IPS DF 6.9 (cell line): Measurements from ENCODE around the gene FAM98C.
"Not testable (repeated sequence)": the region's sequence is repeated elsewhere in the genome, so short reads cannot be mapped to it uniquely, and the experiment has no call there.

Experiments used
- DNase-seq: peaks from one replicate; pipeline ENCODE4 v3.0.0-alpha.2; 2013; ENCODE audit warnings: low read depth, low spot score
- H3K27ac ChIP-seq: one replicate; pipeline ENCODE4 v1.5.1; 2013; ENCODE audit warnings: low read length, control low read depth
- H3K27me3 ChIP-seq: 2 replicates; pipeline ENCODE4 v1.6.1; 2013; ENCODE audit warnings: mild to moderate bottlenecking, low read length; ENCODE audit not compliant: control insufficient read depth, insufficient read depth
- H3K36me3 ChIP-seq: 2 replicates; pipeline ENCODE4 v1.6.1; 2013; ENCODE audit warnings: low read length; ENCODE audit not compliant: control insufficient read depth, insufficient read depth
- H3K4me1 ChIP-seq: 2 replicates; pipeline ENCODE4 v1.6.1; 2013; ENCODE audit warnings: low read length; ENCODE audit not compliant: control insufficient read depth, insufficient read depth
- H3K4me3 ChIP-seq: 2 replicates; pipeline ENCODE4 v1.5.1; 2013; ENCODE audit warnings: mild to moderate bottlenecking, low read length
- H3K9me3 ChIP-seq: 2 replicates; pipeline ENCODE4 v1.6.1; 2013; ENCODE audit warnings: low read length, inconsistent platforms; ENCODE audit not compliant: control insufficient read depth, insufficient read depth
- WGBS: extraction: QIAGEN DNeasy Blood & Tissue Kit; methylation state at CpG from one replicate; pipeline ENCODE4 v1.1.7; 2013; ENCODE audit warnings: mixed read lengths, missing lambda C conversion rate; ENCODE audit not compliant: insufficient read length, insufficient coverage; 5-methylcytosine and 5-hydroxymethylcytosine counted together

The FAM98C gene

DNA sequence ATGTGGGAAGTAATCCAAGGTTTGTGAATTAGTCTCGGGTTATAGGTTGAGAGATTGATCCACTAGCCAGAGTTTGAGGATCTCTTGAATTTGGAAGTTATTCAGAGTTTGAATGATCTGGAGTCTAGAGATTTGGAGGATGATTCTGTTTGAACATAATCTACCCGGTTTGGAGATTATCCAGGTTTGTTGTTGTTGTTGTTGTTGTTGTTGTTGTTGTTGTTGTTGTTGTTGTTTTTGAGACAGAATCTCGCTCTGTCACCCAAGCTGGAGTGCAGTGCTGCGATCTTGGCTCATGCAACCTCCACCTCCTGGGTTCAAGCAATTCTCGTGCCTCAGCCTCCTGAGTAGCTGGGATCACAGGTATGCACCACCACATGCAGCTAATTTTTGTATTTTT, 9.0 kb downstream of the FAM98C start:
- H3K36me3 ChIP-seq, H3K4me3 ChIP-seq, H3K27ac ChIP-seq, H3K27me3 ChIP-seq, H3K9me3 ChIP-seq, DNase-seq, H3K4me1 ChIP-seq: not testable (repeated sequence)
- no CpG with 5 or more reads among the region's 5 CpGs for WGBS

DNA sequence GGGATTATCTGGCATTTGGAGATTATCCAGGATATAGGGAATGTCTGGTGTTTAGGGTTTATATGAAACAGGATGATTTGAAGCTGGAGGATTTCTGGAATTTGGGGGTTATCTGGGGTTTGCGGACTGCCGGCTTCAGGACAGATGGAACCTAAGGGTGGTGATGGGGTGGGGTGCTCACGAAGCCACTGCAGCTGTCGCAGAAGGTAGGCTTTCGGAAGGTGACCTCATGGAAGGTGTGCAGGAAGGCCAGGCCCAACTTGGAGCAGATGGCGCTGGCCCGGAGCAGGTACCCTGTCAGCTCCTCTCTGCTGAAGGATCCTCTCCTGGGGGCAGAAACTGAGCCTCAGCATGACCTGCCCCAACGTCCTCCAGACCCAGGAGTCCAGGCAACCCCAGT, 9.6 kb downstream of the FAM98C start:
- no peak for DNase-seq
- H3K36me3 ChIP-seq: no peaks in the 10 kb centered on the region
- no peaks in the 10 kb centered on the region for H3K9me3 ChIP-seq
- H3K27ac ChIP-seq: no peak overlapping the region
- WGBS: no CpG with 5 or more reads among the region's 8 CpGs
- 0 out of 2 replicates have a peak, but pooled peaks cover under 1% of the 10 kb centered on the region for H3K4me1 ChIP-seq
- H3K27me3 ChIP-seq: no peaks in the 10 kb centered on the region
- no peak overlapping the region for H3K4me3 ChIP-seq

DNA sequence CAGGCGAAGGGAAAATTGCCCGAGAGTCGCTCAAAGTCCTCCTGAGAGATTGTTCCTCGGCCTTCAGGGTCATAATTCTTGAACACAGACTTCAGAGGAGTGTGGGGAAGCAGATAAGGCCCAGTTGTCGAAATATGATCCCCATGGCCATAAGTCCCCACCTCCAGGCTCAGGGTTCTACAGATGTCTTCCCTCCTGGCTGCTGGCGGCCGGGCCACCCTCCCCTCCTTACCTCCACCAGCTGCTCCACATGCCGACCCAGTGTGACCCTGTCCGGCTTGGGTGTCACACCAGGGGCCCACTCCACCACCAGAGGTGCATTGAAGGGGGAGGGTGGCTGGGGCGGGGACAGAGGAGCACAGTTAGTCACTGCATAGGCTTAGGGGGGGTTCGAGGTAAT, 10.1 kb downstream of the FAM98C start:
- no peaks in the 10 kb centered on the region for H3K27me3 ChIP-seq
- H3K4me1 ChIP-seq: 0 out of 2 replicates have a peak, but pooled peaks cover 1% of the 10 kb centered on the region
- H3K36me3 ChIP-seq: no peaks in the 10 kb centered on the region
- no peaks in the 10 kb centered on the region for H3K9me3 ChIP-seq
- no peak overlapping the region for H3K27ac ChIP-seq
- DNase-seq: no peak
- WGBS: no CpG with 5 or more reads among the region's 11 CpGs
- H3K4me3 ChIP-seq: no peak overlapping the region

DNA sequence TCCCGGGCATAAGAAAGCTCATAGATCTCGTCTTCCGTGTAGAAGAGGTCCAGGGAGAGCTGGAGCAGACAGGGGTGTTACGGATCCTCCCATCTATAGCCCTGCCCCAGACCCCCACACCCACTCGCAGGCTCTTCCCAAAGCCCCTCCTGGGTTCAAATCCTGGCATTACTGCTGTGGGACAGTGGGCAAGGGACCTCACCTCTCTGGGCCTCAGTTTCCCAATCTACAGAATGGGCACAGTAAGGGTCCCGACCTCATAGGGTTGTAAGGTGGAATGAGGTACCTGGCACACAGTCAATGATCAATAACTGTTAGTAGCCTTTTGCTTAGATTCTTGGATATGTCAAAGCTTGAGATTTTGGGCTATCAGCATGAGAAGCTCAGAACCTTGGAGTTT, 10.5 kb downstream of the FAM98C start:
- no peak overlapping the region for H3K4me3 ChIP-seq
- no CpG with 5 or more reads among the region's 6 CpGs for WGBS
- H3K27me3 ChIP-seq: no peaks in the 10 kb centered on the region
- no peaks in the 10 kb centered on the region for H3K36me3 ChIP-seq
- no peak overlapping the region for H3K27ac ChIP-seq
- H3K4me1 ChIP-seq: peaks cover 2% of the 10 kb centered on the region; the same call in 1 of the 2 replicates
- no peak for DNase-seq
- H3K9me3 ChIP-seq: no peaks in the 10 kb centered on the region

DNA sequence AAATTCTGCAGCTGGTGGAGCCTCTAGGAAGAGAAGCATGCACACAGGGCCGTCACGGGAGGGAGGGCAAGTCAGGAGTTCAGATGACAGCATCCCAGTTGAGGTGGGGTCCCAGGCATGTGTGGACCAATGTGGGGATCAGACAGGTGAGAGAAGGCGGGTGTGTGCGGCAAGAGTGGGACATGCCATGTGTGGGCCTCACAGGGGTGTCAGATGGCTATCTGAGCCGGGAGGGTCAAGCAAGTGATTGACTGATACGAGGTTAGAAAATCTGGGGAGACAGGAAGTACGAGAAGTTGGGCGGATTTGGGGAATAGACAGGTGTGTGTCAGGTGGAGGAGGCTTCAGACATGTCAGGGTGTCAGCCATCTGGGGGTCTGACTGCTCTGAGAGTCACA, 14.3 kb downstream of the FAM98C start:
- H3K27me3 ChIP-seq: no peaks in the 10 kb centered on the region
- H3K36me3 ChIP-seq: no peaks in the 10 kb centered on the region
- DNase-seq: no peak
- H3K9me3 ChIP-seq: no peaks in the 10 kb centered on the region
- H3K4me1 ChIP-seq: peaks cover 3% of the 10 kb centered on the region; the same call in 1 of the 2 replicates
- WGBS: 100% methylated on average over 2 of the region's 8 CpGs
- no peak overlapping the region for H3K27ac ChIP-seq
- no peak overlapping the region for H3K4me3 ChIP-seq

DNA sequence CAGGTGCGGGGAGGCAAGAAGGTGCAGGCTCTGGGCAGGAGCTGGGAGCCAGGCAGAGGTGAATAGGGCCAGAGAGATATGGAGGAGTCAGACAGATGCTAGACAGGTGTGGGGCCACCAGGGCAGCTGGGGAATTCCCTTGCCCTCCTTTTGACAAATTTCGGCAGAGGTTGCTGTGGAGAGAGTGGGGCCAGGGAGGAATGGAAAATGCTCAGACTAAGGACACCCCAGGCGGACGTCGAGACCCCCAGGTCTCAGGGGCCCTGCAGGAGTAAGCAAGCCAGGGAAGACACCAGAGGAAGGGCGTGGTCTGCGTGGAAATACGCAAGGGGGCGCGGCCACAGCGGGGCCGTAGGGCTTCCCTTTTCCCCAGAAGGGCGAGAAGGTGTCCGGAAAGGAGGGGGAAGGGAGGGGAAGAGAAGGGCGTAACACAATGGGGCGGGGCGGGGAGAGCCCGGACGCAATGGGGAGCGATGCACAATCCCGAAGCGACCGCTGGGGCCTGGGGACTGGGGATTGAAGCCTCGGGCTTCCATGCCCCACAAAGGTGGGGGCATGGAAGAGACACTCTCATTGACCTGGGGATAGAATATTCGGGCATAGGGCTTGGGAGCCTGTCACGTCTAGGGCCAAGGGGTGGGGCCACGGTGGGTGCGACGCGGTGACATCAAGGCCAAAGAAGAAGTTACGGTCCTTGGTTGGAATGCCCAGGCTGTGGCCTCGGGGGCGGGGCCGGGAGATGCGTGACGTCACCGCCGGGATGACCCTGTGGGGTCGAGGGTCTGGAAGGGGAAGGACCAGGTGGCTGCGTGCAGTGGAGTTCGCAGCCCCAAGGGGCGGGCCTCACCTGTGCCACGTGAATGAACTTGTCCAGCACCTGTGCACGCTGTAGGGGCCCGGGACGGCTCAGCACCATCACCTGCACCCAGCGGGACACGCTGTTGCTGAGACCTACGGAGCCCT, 14.9 kb downstream of the FAM98C start:
- Histone ChIP-seq H3K4me1 (peaks cover 3% of the 10 kb centered on the region; the same call in 1 of the 2 replicates), H3K27ac (no peak overlapping the region), H3K4me3 (peak overlapping the region; percentile 62; the same call in 1 of the 2 replicates), H3K27me3 (no peaks in the 10 kb centered on the region), H3K36me3 (no peaks in the 10 kb centered on the region), H3K9me3 (no peaks in the 10 kb centered on the region)
- no peak for DNase-seq
- no CpG with 5 or more reads among the region's 49 CpGs for WGBS

- no peaks in the 10 kb centered on the region for H3K9me3 ChIP-seq
- no peaks in the 10 kb centered on the region for H3K27me3 ChIP-seq
- H3K27ac ChIP-seq: no peak overlapping the region
- WGBS: no CpG with 5 or more reads among the region's 9 CpGs
- no peak for DNase-seq
- peaks cover 8% of the 10 kb centered on the region for H3K4me1 ChIP-seq
- no peaks in the 10 kb centered on the region for H3K36me3 ChIP-seq
- H3K4me3 ChIP-seq: no peak overlapping the region; the same call in 1 of the 2 replicates
These were observed 18.0 kb downstream of the FAM98C start for GRCh38 chr19:38420935-38421334.

DNA sequence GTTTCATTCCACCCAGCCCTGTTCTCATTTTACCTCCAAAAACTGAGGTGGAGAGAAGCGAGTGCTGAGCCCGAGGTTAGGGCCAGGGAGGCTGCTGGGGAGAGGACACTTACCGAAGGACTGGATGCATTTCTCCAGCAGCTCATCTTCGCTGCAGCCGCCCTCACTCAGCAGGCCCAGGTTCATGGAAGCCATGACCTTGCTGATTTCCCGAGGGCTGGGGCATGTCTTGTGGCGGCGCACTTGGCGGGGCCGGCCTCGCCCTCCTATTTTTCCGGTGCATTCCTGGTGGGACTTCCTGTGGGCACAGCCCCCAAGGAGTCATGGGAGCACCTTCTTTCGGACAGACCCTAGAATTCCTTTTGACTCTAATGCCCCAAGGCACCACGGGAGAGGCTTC, 19.0 kb downstream of the FAM98C start:
- Histone ChIP-seq H3K27me3 (no peaks in the 10 kb centered on the region), H3K4me1 (peaks cover 8% of the 10 kb centered on the region), H3K36me3 (no peaks in the 10 kb centered on the region), H3K4me3 (no peak overlapping the region), H3K9me3 (no peaks in the 10 kb centered on the region), H3K27ac (no peak overlapping the region)
- no CpG with 5 or more reads among the region's 14 CpGs for WGBS
- DNase-seq: no peak

GRCh38 chr19:38422438-38422837, 19.5 kb downstream of the FAM98C start:
- Histone ChIP-seq H3K36me3 (no peaks in the 10 kb centered on the region), H3K27ac (no peak overlapping the region), H3K27me3 (no peaks in the 10 kb centered on the region), H3K4me1 (peaks cover 10% of the 10 kb centered on the region), H3K4me3 (no peak overlapping the region), H3K9me3 (no peaks in the 10 kb centered on the region)
- no CpG with 5 or more reads among the region's 7 CpGs for WGBS
- no peak for DNase-seq

DNA sequence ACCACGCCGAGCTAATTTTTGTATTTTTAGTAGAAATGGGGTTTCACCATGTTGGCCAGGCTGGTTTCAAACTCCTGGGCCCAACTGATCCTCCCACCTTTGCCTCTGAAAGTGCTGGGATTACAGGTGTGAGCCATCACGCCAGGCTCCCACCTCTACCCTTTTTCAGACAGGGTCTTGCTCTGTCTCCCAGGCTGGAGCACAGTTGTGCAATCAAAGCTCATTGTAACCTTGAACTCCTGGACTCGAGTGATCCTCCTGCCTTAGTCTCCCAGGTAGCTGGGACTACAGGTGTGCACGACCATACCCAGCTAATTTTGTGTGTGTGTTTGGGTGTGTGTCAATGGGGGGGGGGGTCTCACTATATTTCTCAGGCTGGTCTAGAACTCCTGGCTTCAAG, 21.4 kb downstream of the FAM98C start:
- Histone ChIP-seq H3K27me3 (no peaks in the 10 kb centered on the region), H3K4me1 (peaks cover 7% of the 10 kb centered on the region), H3K27ac (no peak overlapping the region), H3K4me3 (no peak overlapping the region), H3K9me3 (no peaks in the 10 kb centered on the region), H3K36me3 (no peaks in the 10 kb centered on the region)
- DNase-seq: no peak
- no CpG with 5 or more reads among the region's 5 CpGs for WGBS
